ENCODE data around the gene KCNJ18.

DNA sequence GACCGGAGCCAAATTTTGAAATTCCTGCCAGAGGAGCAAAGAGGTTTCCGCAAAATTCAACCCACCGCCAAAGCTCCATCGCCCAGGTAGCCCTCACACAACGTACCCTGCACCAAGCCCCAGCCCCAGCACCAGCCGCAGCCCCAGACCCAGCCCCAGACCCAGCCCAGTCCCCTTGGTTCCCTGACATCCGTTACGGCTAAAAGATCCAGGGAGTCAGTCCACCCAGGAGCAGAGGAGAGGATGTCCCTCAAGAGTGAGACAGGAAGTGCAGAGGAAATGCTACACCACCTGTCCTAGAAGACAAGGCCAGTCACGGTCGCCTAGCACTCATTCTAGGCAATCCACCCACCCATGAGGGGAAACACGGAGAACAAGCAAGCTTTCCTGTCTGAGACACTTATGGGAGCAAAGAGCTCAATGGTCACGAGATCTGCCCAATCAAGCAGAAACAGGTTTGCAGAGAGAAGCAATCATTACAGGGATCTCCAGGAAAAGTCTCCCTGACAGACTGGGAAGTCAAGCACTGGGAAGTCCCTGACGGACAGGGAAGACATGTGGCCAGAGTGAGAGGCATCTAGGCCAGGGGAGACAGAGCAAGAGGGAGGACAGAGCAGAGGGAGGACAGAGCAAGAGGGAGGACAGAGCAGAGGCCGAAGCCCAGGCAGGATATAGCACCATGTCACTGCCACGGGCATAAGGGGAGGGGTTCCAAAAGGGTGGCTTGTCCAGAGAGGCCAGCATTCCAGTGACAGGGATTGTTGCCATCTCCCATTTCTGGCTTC, 15.0 kb upstream of the KCNJ18 start:
- TF ChIP-seq CTCF (CRISPR knock-in tag; IDR thresholded peaks at IDR 0.05) (no peak), KLF16 (CRISPR knock-in tag; IDR thresholded peaks at IDR 0.05) (no peak), MEF2D (CRISPR knock-in tag; IDR thresholded peaks at IDR 0.05) (no peak), NR2C2 (CRISPR knock-in tag; IDR thresholded peaks at IDR 0.05; ENCODE audit: borderline replicate concordance) (no peak), PRDM10 (CRISPR knock-in tag; IDR thresholded peaks at IDR 0.05; ENCODE audit: low read depth) (no peak), SMAD1 (CRISPR knock-in tag; IDR thresholded peaks at IDR 0.05; ENCODE audit: borderline replicate concordance, low read depth) (no peak)
- TF ChIP-seq, protein P1, sequence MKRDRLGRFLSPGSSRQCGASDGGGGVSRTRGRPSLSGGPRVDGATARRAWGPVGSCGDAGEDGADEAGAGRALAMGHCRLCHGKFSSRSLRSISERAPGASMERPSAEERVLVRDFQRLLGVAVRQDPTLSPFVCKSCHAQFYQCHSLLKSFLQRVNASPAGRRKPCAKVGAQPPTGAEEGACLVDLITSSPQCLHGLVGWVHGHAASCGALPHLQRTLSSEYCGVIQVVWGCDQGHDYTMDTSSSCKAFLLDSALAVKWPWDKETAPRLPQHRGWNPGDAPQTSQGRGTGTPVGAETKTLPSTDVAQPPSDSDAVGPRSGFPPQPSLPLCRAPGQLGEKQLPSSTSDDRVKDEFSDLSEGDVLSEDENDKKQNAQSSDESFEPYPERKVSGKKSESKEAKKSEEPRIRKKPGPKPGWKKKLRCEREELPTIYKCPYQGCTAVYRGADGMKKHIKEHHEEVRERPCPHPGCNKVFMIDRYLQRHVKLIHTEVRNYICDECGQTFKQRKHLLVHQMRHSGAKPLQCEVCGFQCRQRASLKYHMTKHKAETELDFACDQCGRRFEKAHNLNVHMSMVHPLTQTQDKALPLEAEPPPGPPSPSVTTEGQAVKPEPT (CRISPR knock-in tag; IDR thresholded peaks at IDR 0.05; ENCODE audit: low read depth): no peak
- TF ChIP-seq, protein P2, sequence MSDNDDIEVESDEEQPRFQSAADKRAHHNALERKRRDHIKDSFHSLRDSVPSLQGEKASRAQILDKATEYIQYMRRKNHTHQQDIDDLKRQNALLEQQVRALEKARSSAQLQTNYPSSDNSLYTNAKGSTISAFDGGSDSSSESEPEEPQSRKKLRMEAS (IDR thresholded peaks at IDR 0.05): no peak

Measured in HepG2 (cell line).